ENCODE measurements around the gene C1orf87. TPM values are rescaled to one million over a fixed set of nuclear protein-coding genes. Genes with fewer than 3 reads are reported as not detected.
A peak's percentile ranks its signal among the peaks of the same experiment; 100 is the strongest.

The C1orf87 gene, protein sequence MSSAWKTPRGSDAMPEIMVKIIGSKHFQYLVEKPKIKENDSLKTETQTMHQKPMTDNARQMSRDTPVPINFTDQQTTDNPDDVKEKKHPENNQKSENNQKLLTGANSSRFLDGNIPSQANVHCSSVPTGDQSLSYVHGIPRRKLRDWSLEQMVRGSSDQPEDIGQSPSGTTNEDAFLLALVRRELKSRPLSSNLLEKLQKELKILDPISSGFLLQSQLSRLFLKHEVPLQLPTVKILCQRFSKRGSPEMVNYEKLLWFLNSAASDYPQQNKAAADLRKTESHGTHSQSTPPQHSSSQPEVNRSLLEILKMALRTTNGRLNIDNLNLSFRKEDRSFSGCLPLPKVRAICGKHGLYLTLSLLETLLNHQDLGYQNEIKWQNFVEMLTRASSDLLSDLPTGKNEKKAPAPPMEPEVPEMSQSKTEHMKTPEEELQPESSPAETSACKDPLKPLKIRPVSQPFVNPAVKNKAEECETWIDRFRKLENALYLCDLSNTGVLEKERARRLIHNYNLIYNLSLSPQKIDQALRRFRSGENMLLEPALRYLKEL
- not detected in 2 replicates for total RNA-seq (2014; rRNA removed)
- not detected for Bru-seq, nascent RNA
- BruChase-seq, experiment 1, labeled RNA remaining after a 6-hour chase, result percentile 2 among the genes with signal in this experiment
- BruChase-seq, experiment 2, labeled RNA remaining after a 2-hour chase, result not detected
- long read RNA-seq, result 0 reads

DNA sequence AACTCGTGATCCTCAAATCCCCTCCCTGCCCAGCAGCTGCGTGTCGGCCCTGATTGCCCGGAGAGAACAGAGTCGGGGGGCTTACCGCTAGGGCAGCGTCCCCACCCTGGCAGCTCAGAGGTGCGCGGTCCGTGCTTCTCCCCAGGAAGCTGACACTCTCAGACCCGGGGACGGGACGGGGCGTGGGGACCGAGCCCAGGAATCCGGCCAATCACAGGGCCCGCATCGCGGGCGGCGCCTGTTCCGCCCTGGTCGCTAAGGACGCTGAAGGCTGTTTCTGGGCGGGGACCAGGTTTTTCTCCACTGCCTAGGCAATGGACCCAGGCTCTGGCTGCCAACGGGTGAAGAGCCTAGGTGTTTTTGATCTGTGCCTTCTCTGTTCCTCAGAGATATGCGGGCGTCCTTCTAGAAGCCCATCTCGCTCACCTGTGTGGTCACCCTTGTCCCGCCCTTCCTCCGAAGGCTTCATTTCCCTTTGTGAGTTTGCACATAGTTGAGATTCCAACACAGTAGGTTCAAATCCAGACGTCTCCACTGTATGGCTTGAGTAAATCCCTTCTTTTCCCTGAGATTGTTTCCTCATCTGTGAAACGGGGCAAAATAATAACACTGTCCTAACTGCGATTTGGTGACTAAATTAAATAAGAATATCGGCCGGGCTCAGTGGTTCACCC is at the start of gene C1orf87:
TSS of gene C1orf87 (minus strand) at position 166 of the 674 bp plus-strand sequence. CDS start 1,127 bp downstream, outside the sequence.
- ChIA-PET POLR2A (ENCODE audit: unreplicated experiment) (no interaction called here), CTCF (no interaction called here)
- no peaks in the 10 kb centered on the region for H3K9me2 ChIP-seq (replicated peaks; ENCODE audit: low read length)
- no TSS peak for BruUV-seq (replicated peaks)
- H3K9me3 ChIP-seq (ENCODE audit: low read length), result no peaks in the 10 kb centered on the region
- H3K27ac ChIP-seq (ENCODE audit: low read length), result no peak within 1 kb of the TSS
- DNase-seq (no peak), ATAC-seq (no peak)
- H3K79me2 ChIP-seq (ENCODE audit: low read length), result no peaks in the 10 kb centered on the region
- H3F3A ChIP-seq (ENCODE audit: low read length, unreplicated experiment), result no peaks in the 10 kb centered on the region
- TF ChIP-seq, protein P1, sequence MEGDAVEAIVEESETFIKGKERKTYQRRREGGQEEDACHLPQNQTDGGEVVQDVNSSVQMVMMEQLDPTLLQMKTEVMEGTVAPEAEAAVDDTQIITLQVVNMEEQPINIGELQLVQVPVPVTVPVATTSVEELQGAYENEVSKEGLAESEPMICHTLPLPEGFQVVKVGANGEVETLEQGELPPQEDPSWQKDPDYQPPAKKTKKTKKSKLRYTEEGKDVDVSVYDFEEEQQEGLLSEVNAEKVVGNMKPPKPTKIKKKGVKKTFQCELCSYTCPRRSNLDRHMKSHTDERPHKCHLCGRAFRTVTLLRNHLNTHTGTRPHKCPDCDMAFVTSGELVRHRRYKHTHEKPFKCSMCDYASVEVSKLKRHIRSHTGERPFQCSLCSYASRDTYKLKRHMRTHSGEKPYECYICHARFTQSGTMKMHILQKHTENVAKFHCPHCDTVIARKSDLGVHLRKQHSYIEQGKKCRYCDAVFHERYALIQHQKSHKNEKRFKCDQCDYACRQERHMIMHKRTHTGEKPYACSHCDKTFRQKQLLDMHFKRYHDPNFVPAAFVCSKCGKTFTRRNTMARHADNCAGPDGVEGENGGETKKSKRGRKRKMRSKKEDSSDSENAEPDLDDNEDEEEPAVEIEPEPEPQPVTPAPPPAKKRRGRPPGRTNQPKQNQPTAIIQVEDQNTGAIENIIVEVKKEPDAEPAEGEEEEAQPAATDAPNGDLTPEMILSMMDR (conservative IDR thresholded peaks at IDR 0.05; ENCODE audit: low read depth, low read length), result no peak
- no peak for TF ChIP-seq EZH2phosphoT487 (IDR thresholded peaks at IDR 0.05; ENCODE audit: borderline replicate concordance, low read length)
- no peak for TF ChIP-seq EZH2 (IDR thresholded peaks at IDR 0.05; ENCODE audit: low read length, unreplicated experiment)
- H3K4me1 ChIP-seq (ENCODE audit: insufficient read depth, low read length), result no peaks in the 10 kb centered on the region
- intact Hi-C loops (cut with micrococcal nuclease), result no loop called here
- H3K4me3 ChIP-seq (ENCODE audit: low read length), result no peak within 1 kb of the TSS
- H3K27me3 ChIP-seq (ENCODE audit: low read length), result peaks cover 50% of the 10 kb centered on the region
- H2AFZ ChIP-seq (ENCODE audit: low read length), result no peak within 1 kb of the TSS
- no peak within 1 kb of the TSS for H3K9ac ChIP-seq (ENCODE audit: low read length)
- no peak within 1 kb of the TSS for H3K4me2 ChIP-seq (ENCODE audit: low read length)
- no peaks in the 10 kb centered on the region for H3K36me3 ChIP-seq (ENCODE audit: low read depth, low read length)
- no peaks in the 10 kb centered on the region for H4K20me1 ChIP-seq (ENCODE audit: low read length)

DNA sequence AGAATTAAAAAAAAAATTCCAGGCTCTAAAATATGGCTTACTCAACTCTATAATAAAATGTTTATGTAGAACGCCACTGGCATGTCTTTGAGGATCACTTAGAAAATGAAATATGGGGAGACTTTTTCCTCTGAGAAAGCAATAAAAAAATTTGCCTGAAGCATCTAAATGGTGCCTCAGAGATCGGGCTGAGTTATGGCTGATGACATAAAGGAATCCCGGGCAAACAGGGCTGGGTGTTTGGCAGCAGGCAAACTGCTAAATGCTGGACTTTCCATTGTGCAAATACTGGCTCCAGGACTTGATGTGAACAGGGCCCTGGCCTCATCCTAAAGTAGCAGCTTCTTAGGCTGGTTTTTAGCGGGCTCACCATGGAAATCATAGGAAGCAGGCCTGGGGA is 44.5 kb upstream of the C1orf87 start:
- ChIA-PET CTCF (no interaction called here), POLR2A (ENCODE audit: unreplicated experiment) (no interaction called here)
- Histone ChIP-seq H3K4me3 (ENCODE audit: low read length) (no peak overlapping the region), H3K4me2 (ENCODE audit: low read length) (no peak overlapping the region), H2AFZ (ENCODE audit: low read length) (no peak overlapping the region), H3K27ac (ENCODE audit: low read length) (no peak overlapping the region), H3K27me3 (ENCODE audit: low read length) (peaks cover 46% of the 10 kb centered on the region), H3K4me1 (ENCODE audit: insufficient read depth, low read length) (no peaks in the 10 kb centered on the region), H3F3A (ENCODE audit: low read length, unreplicated experiment) (no peaks in the 10 kb centered on the region), H3K36me3 (ENCODE audit: low read depth, low read length) (no peaks in the 10 kb centered on the region), H4K20me1 (ENCODE audit: low read length) (no peaks in the 10 kb centered on the region), H3K79me2 (ENCODE audit: low read length) (no peaks in the 10 kb centered on the region), H3K9me2 (replicated peaks; ENCODE audit: low read length) (no peaks in the 10 kb centered on the region), H3K9ac (ENCODE audit: low read length) (no peak overlapping the region), H3K9me3 (ENCODE audit: low read length) (no peaks in the 10 kb centered on the region)
- DNase-seq (no peak), ATAC-seq (no peak)
- no TSS peak for BruUV-seq (replicated peaks)
- intact Hi-C loops (cut with micrococcal nuclease), result no loop called here
- TF ChIP-seq EZH2phosphoT487 (IDR thresholded peaks at IDR 0.05; ENCODE audit: borderline replicate concordance, low read length) (no peak), EZH2 (IDR thresholded peaks at IDR 0.05; ENCODE audit: low read length, unreplicated experiment) (no peak)
- TF ChIP-seq, protein P1 (conservative IDR thresholded peaks at IDR 0.05; ENCODE audit: low read depth, low read length), result no peak
